Smooth muscle cell of bladder (primary cell): Measurements from ENCODE around the gene UROD. TPM values are rescaled to one million over a fixed set of nuclear protein-coding genes. Genes with fewer than 3 reads are reported as not detected.

ENCODE experiments used
- total RNA-seq: library from RNA; depleted of rRNA; stranded (reverse); fragments of >200 nt; gene quantifications from 2 replicates; pipeline ENCODE4 v1.2.3, GENCODE V29; 2014

Gene UROD
- 152 and 165 TPM in 2 replicates for total RNA-seq

DNA sequence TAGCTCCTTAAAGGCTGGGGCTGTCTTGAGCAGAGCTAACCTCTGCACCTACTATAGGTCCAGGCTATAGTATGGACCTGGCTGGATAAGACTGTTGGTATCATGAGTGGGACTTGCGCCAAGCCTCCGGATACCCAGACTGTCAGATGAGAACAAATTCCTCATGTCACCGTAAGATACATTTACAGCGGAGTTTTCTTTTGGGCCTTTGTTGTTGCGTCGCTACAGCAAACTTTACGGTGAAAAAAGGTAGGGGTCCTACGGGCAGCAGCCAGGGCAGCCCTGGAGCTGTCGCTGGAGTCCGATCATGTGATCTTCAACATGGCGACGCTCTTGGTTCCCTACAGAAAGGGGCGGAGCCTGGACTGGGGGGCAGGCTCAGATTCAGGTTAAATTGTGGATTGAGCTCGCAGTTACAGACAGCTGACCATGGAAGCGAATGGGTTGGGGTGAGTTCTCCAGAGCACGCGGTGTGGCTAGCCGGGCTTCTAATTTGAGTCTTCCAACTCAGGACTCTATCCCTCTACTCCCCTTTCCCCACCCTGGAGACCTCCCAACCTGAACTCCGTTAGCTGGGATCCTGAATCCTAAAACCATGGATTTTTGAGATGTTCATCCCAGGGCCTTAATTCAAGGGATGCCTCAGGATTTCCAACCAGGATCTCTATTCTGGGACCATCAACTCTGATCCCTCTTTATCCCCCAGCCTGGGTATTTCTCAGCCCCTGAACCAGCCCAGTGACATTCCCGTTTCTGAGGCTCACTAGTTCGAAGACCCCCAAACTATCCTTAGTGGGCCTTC, at the start of gene UROD:
UROD (plus strand) TSS at position 418 of the 802 bp plus-strand sequence; CDS start at position 430, 12 bp downstream.

DNA sequence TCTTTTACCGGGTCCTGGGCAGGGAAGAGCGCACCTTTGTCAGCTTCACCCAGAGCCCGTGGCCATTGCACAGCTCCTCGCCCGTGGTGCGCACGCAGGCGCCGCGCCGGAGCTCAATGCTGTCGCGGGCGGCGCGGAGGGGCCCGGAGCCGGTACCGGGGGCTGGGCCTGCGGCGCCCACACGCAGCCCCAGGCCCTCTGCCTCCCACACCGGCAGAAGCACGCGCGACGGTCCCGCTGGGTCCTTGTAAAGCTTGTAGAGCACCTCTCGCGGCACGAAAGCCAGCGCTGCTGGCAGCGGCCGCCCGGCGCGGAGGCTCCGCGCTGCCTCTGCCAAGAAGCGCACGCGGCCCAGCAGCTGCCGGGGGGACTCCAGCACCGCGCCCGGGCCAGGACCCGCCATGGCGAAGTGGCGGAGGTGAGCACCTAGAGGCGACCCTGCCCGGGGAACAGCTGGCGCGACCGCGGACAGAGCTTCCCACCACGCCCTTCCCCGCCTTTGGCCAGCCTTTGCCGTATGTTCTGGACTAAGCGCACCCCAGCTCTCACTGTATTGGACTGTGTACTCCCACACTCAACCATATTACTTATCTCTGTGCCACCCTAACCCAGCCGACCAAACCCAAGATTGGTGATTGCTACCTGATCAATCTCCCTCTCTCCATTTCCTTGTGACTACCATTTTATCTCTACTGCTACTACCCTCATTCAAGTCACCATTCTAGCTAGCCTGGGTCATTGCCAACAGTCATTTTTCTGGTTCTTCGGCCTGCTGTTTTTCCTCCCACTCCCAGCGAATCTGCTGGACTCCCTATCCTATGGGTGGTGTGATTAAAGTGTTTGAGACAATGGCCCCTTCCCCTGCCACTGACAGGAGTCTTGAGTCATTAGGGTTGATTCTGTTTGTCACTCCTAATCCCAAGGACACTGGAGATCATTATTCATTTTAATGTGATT, 921 bp upstream of the UROD start, which contains the start of gene HECTD3:
HECTD3 (minus strand) TSS at position 470 of the 957 bp plus-strand sequence; CDS start at position 403, 67 bp downstream.

Other genes with a start within 250 kb of the UROD start
- gene RPS8, start 236.7 kb upstream of the UROD start, total RNA-seq, result 1,727 and 1,738 TPM in 2 replicates
- under 0.01 TPM in 1 of 2 replicates, not detected in the other for gene BEST4, start 224.1 kb upstream of the UROD start, total RNA-seq
- gene PLK3, start 211.9 kb upstream of the UROD start, total RNA-seq, result 11.9 and 20.8 TPM in 2 replicates
- not detected in 2 replicates for gene DYNLT4, start 204.9 kb upstream of the UROD start, total RNA-seq
- 4.3 and 8.3 TPM in 2 replicates for gene BTBD19, start 203.7 kb upstream of the UROD start, total RNA-seq
- under 0.01 and 0.14 TPM in 2 replicates for gene PTCH2, start 169.0 kb upstream of the UROD start, total RNA-seq
- gene EIF2B3, start 25.7 kb upstream of the UROD start, total RNA-seq, result 32.9 TPM in 2 replicates
- gene HECTD3, start 930 bp upstream of the UROD start, total RNA-seq, result 9.7 and 12.6 TPM in 2 replicates
- gene ZSWIM5, start 194.4 kb downstream of the UROD start, total RNA-seq, result 1.4 and 1.9 TPM in 2 replicates